Activated B cell treated with CpG ODN at 0.5 μM for 24 hours (primary cell): Measurements from ENCODE around the gene ST3GAL5. TPM values are rescaled to one million over a fixed set of nuclear protein-coding genes. Genes with fewer than 3 reads are reported as not detected.
A peak's percentile ranks its signal among the peaks of the same experiment; 100 is the strongest.

Experiments
- ATAC-seq: fragments of 200-7000 bp; cut with Tn5 transposase; one replicate; pipeline ENCODE4 v1.10.0; 2021; ENCODE audit warnings: low read depth, mild to moderate bottlenecking, moderate library complexity
- CTCF ChIA-PET: fragments of 350-600 bp; sonication (Branson Sonifier 250); formaldehyde crosslinking; loops from one replicate; lab custom pipeline; 2021; ENCODE audit warnings: antibody characterized with exemption; lab: Charles Lee
- POLR2A ChIA-PET: fragments of 350-600 bp; sonication (Branson Sonifier 250); formaldehyde crosslinking; loops from one replicate; lab custom pipeline; 2021; ENCODE audit warnings: antibody characterized with exemption; lab: Charles Lee
- DNase-seq: peaks from one replicate; pipeline ENCODE4 v3.0.0; 2022
- H3K27ac Mint-ChIP-seq: one replicate; pipeline ENCODE4 v1.8.0; 2020; ENCODE audit warnings: mixed read lengths
- H3K27me3 Mint-ChIP-seq: one replicate; pipeline ENCODE4 v1.8.0; 2021; ENCODE audit warnings: mixed read lengths
- H3K36me3 Mint-ChIP-seq: one replicate; pipeline ENCODE4 v1.8.0; 2021; ENCODE audit warnings: low read depth, mixed read lengths
- H3K4me1 Mint-ChIP-seq: one replicate; pipeline ENCODE4 v1.8.0; 2021; ENCODE audit warnings: mixed read lengths
- H3K4me3 Mint-ChIP-seq: one replicate; pipeline ENCODE4 v1.8.0; 2020; ENCODE audit warnings: mild to moderate bottlenecking, mixed read lengths
- H3K9me3 Mint-ChIP-seq: one replicate; pipeline ENCODE4 v1.8.0; 2020; ENCODE audit warnings: mixed read lengths
- intact Hi-C: fragments of 100-400 bp; cut with micrococcal nuclease; formaldehyde crosslinking; loops from one replicate; pipeline ENCODE4 v1.15.1; 2024
- total RNA-seq: library from RNA; stranded (reverse); gene quantifications from 2 replicates; pipeline ENCODE4 v1.2.3, GENCODE V29; 2022
- TF ChIP-seq, protein P1 (sequence below): fragments of 200-600 bp; IDR thresholded peaks from one replicate; pipeline ENCODE4 v1.8.0; 2022; ENCODE audit warnings: antibody characterized with exemption, mild to moderate bottlenecking

The ST3GAL5 gene
- total RNA-seq, 1 donor from 2014 or later = 70.7 TPM

DNA sequence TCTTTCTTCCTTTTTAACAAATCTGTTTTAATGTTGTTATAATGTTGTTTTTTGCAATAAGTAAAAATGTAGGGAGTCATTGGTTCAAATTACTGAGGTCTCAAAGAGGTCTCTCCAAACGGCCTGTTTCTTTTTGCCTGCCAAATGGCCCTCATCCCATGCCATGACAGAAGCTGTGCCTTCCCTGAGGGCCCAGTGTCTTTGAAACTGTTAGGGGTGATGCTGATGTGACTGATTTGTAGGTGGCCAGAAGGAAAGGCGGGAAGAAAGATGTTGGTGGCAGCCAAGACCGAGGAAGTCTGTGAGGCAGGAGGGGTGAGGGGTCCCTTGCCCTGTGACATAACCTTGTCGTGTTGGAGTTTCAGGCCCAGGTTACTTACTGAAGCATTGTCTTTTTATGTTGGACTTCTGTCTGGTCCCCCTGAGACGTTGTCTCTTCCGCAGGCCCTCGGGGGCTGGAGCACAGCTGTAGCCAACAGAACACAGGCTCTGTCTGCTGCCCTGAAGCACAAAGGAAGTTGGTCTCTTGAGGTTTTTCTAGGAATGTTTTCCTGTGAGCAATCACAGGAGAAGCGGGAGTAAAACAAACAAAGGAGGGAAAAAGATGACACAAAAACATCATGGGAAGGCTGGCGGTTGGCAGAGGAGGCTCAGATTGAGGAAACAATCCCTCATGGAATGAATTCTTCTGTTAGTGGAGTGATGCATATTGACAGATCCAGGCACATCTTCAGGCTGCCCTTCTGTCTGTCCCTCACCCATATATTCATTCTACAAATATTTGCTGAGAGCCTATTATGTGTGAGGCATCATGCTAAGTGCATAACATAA, 4.9 kb upstream of the ST3GAL5 start:
- Mint-ChIP-seq H3K27me3 (no peaks in the 10 kb centered on the region), H3K9me3 (peaks cover 13% of the 10 kb centered on the region), H3K36me3 (peaks cover 15% of the 10 kb centered on the region), H3K4me1 (peaks cover 49% of the 10 kb centered on the region), H3K4me3 (no peak overlapping the region), H3K27ac (peak overlapping the region; percentile 66)
- DNase-seq = no peak
- intact Hi-C loops = no loop called here
- ATAC-seq = no peak
- TF ChIP-seq, protein P1, sequence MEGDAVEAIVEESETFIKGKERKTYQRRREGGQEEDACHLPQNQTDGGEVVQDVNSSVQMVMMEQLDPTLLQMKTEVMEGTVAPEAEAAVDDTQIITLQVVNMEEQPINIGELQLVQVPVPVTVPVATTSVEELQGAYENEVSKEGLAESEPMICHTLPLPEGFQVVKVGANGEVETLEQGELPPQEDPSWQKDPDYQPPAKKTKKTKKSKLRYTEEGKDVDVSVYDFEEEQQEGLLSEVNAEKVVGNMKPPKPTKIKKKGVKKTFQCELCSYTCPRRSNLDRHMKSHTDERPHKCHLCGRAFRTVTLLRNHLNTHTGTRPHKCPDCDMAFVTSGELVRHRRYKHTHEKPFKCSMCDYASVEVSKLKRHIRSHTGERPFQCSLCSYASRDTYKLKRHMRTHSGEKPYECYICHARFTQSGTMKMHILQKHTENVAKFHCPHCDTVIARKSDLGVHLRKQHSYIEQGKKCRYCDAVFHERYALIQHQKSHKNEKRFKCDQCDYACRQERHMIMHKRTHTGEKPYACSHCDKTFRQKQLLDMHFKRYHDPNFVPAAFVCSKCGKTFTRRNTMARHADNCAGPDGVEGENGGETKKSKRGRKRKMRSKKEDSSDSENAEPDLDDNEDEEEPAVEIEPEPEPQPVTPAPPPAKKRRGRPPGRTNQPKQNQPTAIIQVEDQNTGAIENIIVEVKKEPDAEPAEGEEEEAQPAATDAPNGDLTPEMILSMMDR = no peak
- POLR2A ChIA-PET = interaction anchor here (0.5 kb wide), 1 partner anchor 146 kb away, joined by 3 read pairs; no protein-coding TSS in a partner anchor
- CTCF ChIA-PET = no interaction called here

DNA sequence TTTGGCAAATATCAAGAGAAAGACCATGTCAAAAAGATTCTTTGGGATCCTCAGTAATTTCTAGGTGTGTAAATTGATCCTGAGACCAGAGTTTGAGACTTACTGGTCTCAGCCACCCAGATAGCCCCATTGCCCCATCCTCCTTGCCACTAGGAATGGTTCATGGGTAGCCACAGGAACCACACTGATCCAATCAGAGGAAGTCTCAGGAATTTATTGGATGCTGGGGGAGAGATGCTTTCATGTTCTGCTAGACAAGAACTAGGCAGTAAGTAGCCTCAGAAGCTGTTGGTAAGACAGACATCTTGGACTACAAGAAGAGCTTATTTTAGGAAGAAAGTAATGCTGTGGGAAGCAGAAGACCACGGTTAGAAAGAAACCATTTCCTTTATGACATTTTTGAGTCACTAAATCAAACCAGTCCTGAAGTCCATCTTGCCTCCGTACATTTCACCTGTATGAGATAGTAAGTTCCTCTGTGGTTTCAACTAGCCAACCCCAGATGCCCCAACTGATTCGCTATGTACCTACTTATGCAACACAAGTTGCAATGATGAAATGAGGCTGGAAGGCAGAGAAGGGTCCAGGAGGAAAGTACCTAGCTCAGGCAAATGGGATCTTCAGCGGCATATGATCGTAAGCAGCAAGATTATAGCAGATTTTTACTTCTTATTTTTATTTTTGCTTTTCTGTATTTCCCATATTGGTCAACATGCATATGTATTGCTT, 3.6 kb upstream of the ST3GAL5 start:
- ATAC-seq (no peak), DNase-seq (no peak)
- Mint-ChIP-seq H3K36me3 (peaks cover 19% of the 10 kb centered on the region), H3K9me3 (peaks cover 7% of the 10 kb centered on the region), H3K27me3 (no peaks in the 10 kb centered on the region), H3K4me3 (no peak overlapping the region), H3K27ac (no peak overlapping the region), H3K4me1 (peaks cover 56% of the 10 kb centered on the region)
- intact Hi-C loops = no loop called here
- TF ChIP-seq, protein P1 = no peak
- ChIA-PET POLR2A (no interaction called here), CTCF (interaction anchor here (7.1 to 11.2 kb wide), 2 partner anchors 63 to 186 kb away, joined by 76 to 206 read pairs; no protein-coding TSS in a partner anchor)

DNA sequence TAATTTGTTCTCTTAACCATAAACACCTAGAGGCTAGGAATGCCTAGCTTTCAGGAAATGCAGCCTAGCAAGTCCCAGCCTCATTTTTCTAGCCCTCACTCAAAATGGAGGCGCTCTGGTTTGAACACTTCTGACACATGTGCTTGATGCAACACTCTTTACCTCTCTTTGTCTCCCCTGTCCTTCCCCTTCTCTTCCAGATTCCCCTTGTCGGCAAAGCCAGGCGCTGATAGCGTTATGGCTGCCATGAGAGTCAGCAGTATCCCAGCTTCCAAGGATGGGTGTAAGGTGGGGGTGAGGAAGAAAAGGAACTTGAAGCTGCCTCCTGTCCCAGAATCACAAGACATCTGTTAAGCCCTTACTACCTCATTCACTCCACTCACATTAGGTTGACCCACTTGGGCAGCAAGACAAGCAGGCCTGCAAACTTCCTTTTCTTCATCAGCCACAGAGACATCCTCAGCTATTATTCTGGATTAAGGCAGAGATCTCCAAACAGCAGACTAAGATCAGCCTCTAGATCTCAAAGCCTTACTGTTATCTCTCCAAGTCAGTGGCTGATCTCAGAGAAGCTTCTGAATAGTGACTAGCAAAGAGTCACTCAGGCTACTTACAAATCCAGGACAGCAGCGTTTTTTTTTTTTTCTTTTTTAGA, 1.9 kb upstream of the ST3GAL5 start:
- Mint-ChIP-seq H3K27me3 (no peaks in the 10 kb centered on the region), H3K4me3 (peak overlapping the region; percentile 49), H3K4me1 (peaks cover 72% of the 10 kb centered on the region), H3K9me3 (peaks cover 7% of the 10 kb centered on the region), H3K36me3 (peaks cover 27% of the 10 kb centered on the region), H3K27ac (peak overlapping the region; percentile 64)
- intact Hi-C loops = no loop called here
- ChIA-PET POLR2A (interaction anchor here (0.7 to 5.8 kb wide), 4 partner anchors 38 to 146 kb away, joined by 3 to 77 read pairs (median 46); no protein-coding TSS in a partner anchor), CTCF (interaction anchor here (1.0 to 11.2 kb wide), 6 partner anchors 24 to 211 kb away, joined by 3 to 206 read pairs (median 66); no protein-coding TSS in a partner anchor)
- TF ChIP-seq, protein P1 = no peak
- ATAC-seq (no peak), DNase-seq (no peak)

DNA sequence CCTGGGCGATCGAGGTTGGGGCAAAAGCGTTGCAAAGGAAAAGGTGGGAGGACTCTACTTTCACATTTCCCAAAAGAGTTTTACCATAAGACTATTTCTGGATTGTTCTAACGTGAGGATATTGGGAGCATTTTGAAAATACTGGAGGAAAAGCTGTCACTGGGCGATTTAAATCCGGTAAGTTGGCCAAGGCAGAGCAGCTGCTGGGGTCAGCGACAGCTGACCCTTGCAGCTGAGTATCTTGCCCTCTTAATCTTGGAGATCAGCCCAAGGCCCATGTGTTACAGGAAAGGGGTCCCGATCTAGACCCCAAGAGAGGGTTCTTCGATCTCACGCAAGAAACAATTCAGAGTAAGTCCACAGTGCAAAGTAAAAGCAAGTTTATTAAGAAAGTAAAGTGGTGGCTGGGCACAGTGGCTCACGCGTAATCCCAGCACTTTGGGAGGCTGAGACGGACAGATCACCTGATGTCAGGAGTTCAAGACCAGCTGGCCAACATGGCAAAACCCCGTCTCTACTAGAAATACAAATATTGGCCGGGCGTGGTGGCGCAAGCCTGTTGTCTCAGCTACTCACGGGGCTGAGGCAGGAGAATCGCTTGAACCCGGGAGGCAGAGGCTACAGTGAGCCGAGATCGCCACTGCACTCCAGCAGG, 964 bp upstream of the ST3GAL5 start:
- Mint-ChIP-seq H3K9me3 (peaks cover 3% of the 10 kb centered on the region), H3K27ac (peak overlapping the region; percentile 95), H3K27me3 (no peaks in the 10 kb centered on the region), H3K4me1 (peaks cover 75% of the 10 kb centered on the region), H3K36me3 (peaks cover 23% of the 10 kb centered on the region), H3K4me3 (peak overlapping the region; percentile 97)
- ChIA-PET POLR2A (interaction anchor here (0.7 to 5.8 kb wide), 15 partner anchors 10 to 452 kb away, joined by 3 to 77 read pairs (median 10); partner anchors contain the start of genes IMMT, POLR1A and PTCD3), CTCF (interaction anchor here (0.7 to 11.2 kb wide), 18 partner anchors 12 to 217 kb away, joined by 3 to 206 read pairs (median 5); partner anchors contain the start of genes POLR1A and PTCD3)
- TF ChIP-seq, protein P1 = no peak
- intact Hi-C loops = loop anchor here (1.0 to 5.0 kb wide), 8 partner anchors 62 to 467 kb away; partner anchors contain the start of gene PTCD3
- ATAC-seq = no peak
- DNase-seq = no peak
